GM23338 (cell line): ENCODE data around the gene PLD1. TPM values are rescaled to one million over a fixed set of nuclear protein-coding genes. Genes with fewer than 3 reads are reported as not detected.

ENCODE experiments used
- ATAC-seq: fragments of 200-7000 bp; cut with Tn5 transposase; 3 replicates; pipeline ENCODE4 v1.9.1; 2020
- DNase-seq: peaks from one replicate; pipeline ENCODE4 v3.0.0-alpha.2; 2015; ENCODE audit warnings: low spot score
- H2AFZ ChIP-seq: fragments of 200-600 bp; sonication (generic); 2 replicates; pipeline ENCODE4 v1.8.0; 2016; ENCODE audit warnings: antibody characterized with exemption, mild to moderate bottlenecking, moderate library complexity
- H3F3A ChIP-seq: fragments of 200-600 bp; sonication (generic); replicated peaks from 2 replicates; pipeline ENCODE4 v1.8.0; 2017; ENCODE audit warnings: antibody characterized with exemption, mixed run types, low read depth
- H3K27ac ChIP-seq: fragments of 200-600 bp; sonication (generic); 2 replicates; pipeline ENCODE4 v1.6.1; 2016; ENCODE audit warnings: low read depth
- H3K27me3 ChIP-seq: fragments of 200-600 bp; sonication (generic); 2 replicates; pipeline ENCODE4 v1.8.0; 2016; ENCODE audit warnings: mild to moderate bottlenecking, mixed run types, moderate library complexity; ENCODE audit not compliant: insufficient read depth
- H3K36me3 ChIP-seq: fragments of 200-600 bp; sonication (generic); 2 replicates; pipeline ENCODE4 v1.8.0; 2016; ENCODE audit warnings: mild to moderate bottlenecking; ENCODE audit not compliant: insufficient read depth
- H3K4me1 ChIP-seq: fragments of 200-600 bp; sonication (generic); 2 replicates; pipeline ENCODE4 v1.8.0; 2016; ENCODE audit warnings: mild to moderate bottlenecking, moderate library complexity; ENCODE audit not compliant: insufficient read depth
- H3K4me2 ChIP-seq: fragments of 200-600 bp; sonication (generic); 2 replicates; pipeline ENCODE4 v1.7.1; 2017; ENCODE audit warnings: mixed run types
- H3K4me3 ChIP-seq: fragments of 200-600 bp; sonication (generic); 2 replicates; pipeline ENCODE4 v1.6.1; 2016; ENCODE audit warnings: mixed run types
- H3K79me2 ChIP-seq: fragments of 200-600 bp; sonication (generic); replicated peaks from 2 replicates; pipeline ENCODE4 v1.8.0; 2017; ENCODE audit warnings: mild to moderate bottlenecking; ENCODE audit not compliant: insufficient read depth
- H3K9me2 ChIP-seq: fragments of 200-600 bp; sonication (generic); 2 replicates; pipeline ENCODE4 v1.8.0; 2017; ENCODE audit not compliant: insufficient read depth
- H4K20me1 ChIP-seq: fragments of 200-600 bp; sonication (generic); replicated peaks from 2 replicates; pipeline ENCODE4 v1.8.0; 2017; ENCODE audit warnings: mild to moderate bottlenecking; ENCODE audit not compliant: insufficient read depth
- H3K27ac Mint-ChIP-seq: 2 replicates; pipeline ENCODE4 v1.8.0; 2020; ENCODE audit warnings: inconsistent platforms, mild to moderate bottlenecking, moderate library complexity, mixed read lengths
- H3K27me3 Mint-ChIP-seq: 3 replicates; pipeline ENCODE4 v1.8.0; 2022; ENCODE audit warnings: low read depth, mild to moderate bottlenecking, moderate library complexity, mixed read lengths, inconsistent platforms; ENCODE audit not compliant: insufficient read depth, poor library complexity
- H3K36me3 Mint-ChIP-seq: 3 replicates; pipeline ENCODE4 v1.8.0; 2021; ENCODE audit warnings: low read depth, mild to moderate bottlenecking, inconsistent platforms, moderate library complexity, mixed read lengths
- H3K4me1 Mint-ChIP-seq: 3 replicates; pipeline ENCODE4 v1.8.0; 2020; ENCODE audit warnings: mild to moderate bottlenecking, inconsistent platforms, mixed read lengths
- H3K4me3 Mint-ChIP-seq: 3 replicates; pipeline ENCODE4 v1.8.0; 2021; ENCODE audit warnings: moderate library complexity, mild to moderate bottlenecking, inconsistent platforms, mixed read lengths
- H3K9me3 Mint-ChIP-seq: 3 replicates; pipeline ENCODE4 v1.8.0; 2020; ENCODE audit warnings: moderate library complexity, mild to moderate bottlenecking, inconsistent platforms, mixed read lengths
- CREB1 ChIP-seq: fragments of 250-450 bp; sonication (Bioruptor Pico); IDR thresholded peaks from 2 replicates; pipeline ENCODE4 v1.5.0; 2020; ENCODE audit warnings: low read depth, mild to moderate bottlenecking, moderate library complexity
- CTCF ChIP-seq, 2 experiments: fragments of 200-600 bp in 1 of 2; sonication (generic) in 1 of 2; conservative IDR thresholded peaks; 2 replicates each; pipeline versions ENCODE4 v1.5.1 to v1.6.1; 2016 to 2017; ENCODE audit warnings: antibody characterized with exemption in 2 of 2, low read depth in 2 of 2, mild to moderate bottlenecking in 2 of 2, moderate library complexity in 1 of 2
- JUNB ChIP-seq: IDR thresholded peaks from one replicate; pipeline ENCODE4 v1.6.1; 2016; ENCODE audit warnings: antibody characterized with exemption; ENCODE audit not compliant: unreplicated experiment
- POLR2AphosphoS5 ChIP-seq: IDR thresholded peaks from 2 replicates; pipeline ENCODE4 v1.6.1; 2016; ENCODE audit warnings: antibody characterized with exemption, low read depth
- STAT1 ChIP-seq: IDR thresholded peaks from one replicate; pipeline ENCODE4 v1.6.1; 2016; ENCODE audit warnings: antibody characterized with exemption; ENCODE audit not compliant: unreplicated experiment
- ZNF331 ChIP-seq: fragments of 250-450 bp; sonication (Bioruptor Pico); IDR thresholded peaks from 2 replicates; pipeline ENCODE4 v1.5.0; 2020; ENCODE audit warnings: low read depth, mild to moderate bottlenecking, moderate library complexity
- polyA plus RNA-seq: library from polyadenylated mRNA; unstranded; fragments of >200 nt; fragmentation: Nextera tagmentation; extraction: Ambion mirVana; gene quantifications from 2 replicates; pipeline ENCODE4 v1.2.1, GENCODE V29; 2016
- total RNA-seq: library from RNA; depleted of rRNA; stranded (reverse); fragments of >200 nt; shearing (Covaris generic); gene quantifications from 2 replicates; pipeline ENCODE4 v1.2.3, GENCODE V29; 2014

Gene PLD1
- total and polyA plus RNA-seq, 2 experiments from 2014 or later, result 1.4 to 2.2 TPM

DNA sequence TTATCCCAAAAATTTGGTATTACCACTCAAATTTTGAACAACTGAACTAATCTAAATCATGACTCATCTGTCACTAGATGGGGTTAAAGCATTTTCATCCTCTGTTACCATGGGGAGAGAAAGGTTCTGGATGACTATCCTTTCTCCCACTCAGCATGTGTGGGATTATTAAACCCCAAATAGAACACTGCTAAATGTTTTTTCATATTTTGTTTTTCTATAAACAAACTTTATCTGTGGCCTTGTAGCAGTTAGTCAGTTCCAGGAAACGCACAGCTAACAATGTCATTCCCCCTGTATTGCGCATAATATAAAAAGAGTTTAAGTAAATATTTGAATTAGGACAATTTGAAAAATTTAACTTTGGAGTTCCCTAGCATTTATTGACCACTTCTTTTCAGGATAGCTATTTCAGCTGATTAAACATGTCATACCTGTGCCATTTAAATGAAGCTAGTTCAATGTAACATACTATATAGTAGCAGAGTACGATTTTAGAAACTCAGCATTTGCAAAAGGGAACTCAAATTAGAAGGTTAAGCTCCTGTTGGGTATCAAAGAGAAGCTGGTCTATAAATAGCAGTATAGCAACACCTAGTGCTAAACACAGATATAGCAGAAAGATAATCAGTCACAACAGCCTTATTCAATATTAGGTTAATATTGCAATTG is 23.6 kb upstream of the PLD1 start:
- peak; percentile 42 for DNase-seq
- no peaks in the 10 kb centered on the region for H3K9me2 ChIP-seq
- H3K9me3 Mint-ChIP-seq, result no peaks in the 10 kb centered on the region
- H3K4me2 ChIP-seq, result no peak overlapping the region
- TF ChIP-seq JUNB (no peak), POLR2AphosphoS5 (no peak), STAT1 (no peak), ZNF331 (no peak), CTCF (conservative IDR thresholded peaks at IDR 0.05; ENCODE audit: low read depth in 2 of 2) (peak; percentile 51 to 64)
- no peak overlapping the region for H2AFZ ChIP-seq
- no peak overlapping the region for H3K27ac ChIP-seq
- H3K27me3 ChIP-seq, result no peaks in the 10 kb centered on the region
- no peaks in the 10 kb centered on the region for H4K20me1 ChIP-seq
- no peak for ATAC-seq
- no peak overlapping the region for H3K4me3 ChIP-seq
- peaks cover 16% of the 10 kb centered on the region for H3K4me1 Mint-ChIP-seq
- H3K36me3 Mint-ChIP-seq, result no peaks in the 10 kb centered on the region
- H3K4me3 Mint-ChIP-seq, result no peak overlapping the region
- no peaks in the 10 kb centered on the region for H3K27me3 Mint-ChIP-seq
- no peaks in the 10 kb centered on the region for H3K36me3 ChIP-seq
- H3F3A ChIP-seq, result no peaks in the 10 kb centered on the region
- H3K79me2 ChIP-seq, result no peaks in the 10 kb centered on the region
- H3K4me1 ChIP-seq, result 0 out of 2 replicates have a peak, but pooled peaks cover 3% of the 10 kb centered on the region
- no peak overlapping the region for H3K27ac Mint-ChIP-seq

GRCh38 chr3:171832989-171833388 is 22.7 kb upstream of the PLD1 start:
- Histone ChIP-seq H3K27ac (no peak overlapping the region), H3K9me2 (no peaks in the 10 kb centered on the region), H3K36me3 (no peaks in the 10 kb centered on the region), H3K4me1 (0 out of 2 replicates have a peak, but pooled peaks cover 3% of the 10 kb centered on the region), H3K4me3 (no peak overlapping the region), H3K4me2 (no peak overlapping the region), H2AFZ (no peak overlapping the region), H3K27me3 (no peaks in the 10 kb centered on the region), H3F3A (no peaks in the 10 kb centered on the region), H3K79me2 (no peaks in the 10 kb centered on the region), H4K20me1 (no peaks in the 10 kb centered on the region)
- no peaks in the 10 kb centered on the region for H3K9me3 Mint-ChIP-seq
- TF ChIP-seq JUNB, result no peak
- no peak for TF ChIP-seq CREB1 (CRISPR knock-in tag)
- no peak for TF ChIP-seq CTCF (conservative IDR thresholded peaks at IDR 0.05; ENCODE audit: low read depth in 2 of 2)
- ATAC-seq, result no peak
- H3K27ac Mint-ChIP-seq, result no peak overlapping the region
- H3K4me1 Mint-ChIP-seq, result peaks cover 7% of the 10 kb centered on the region
- no peak for DNase-seq
- no peaks in the 10 kb centered on the region for H3K27me3 Mint-ChIP-seq
- no peak overlapping the region for H3K4me3 Mint-ChIP-seq
- no peaks in the 10 kb centered on the region for H3K36me3 Mint-ChIP-seq
